GM19025 (cell line): ENCODE data around the gene OTULIN.

ENCODE experiments used
- ATAC-seq: cut with Tn5 transposase; IDR thresholded peaks from one replicate; pipeline ENCODE4 v1.9.1; 2021; ENCODE audit warnings: mild to moderate bottlenecking, low read depth, moderate library complexity; ENCODE audit not compliant: unreplicated experiment

OTULIN gene

GRCh38 chr5:14695152-14695551 is 30.6 kb downstream of the OTULIN start:
- no peak for ATAC-seq

- no peak for ATAC-seq
These were observed 31.5 kb downstream of the OTULIN start for GRCh38 chr5:14696057-14696456.

GRCh38 chr5:14696851-14697250 is 32.3 kb downstream of the OTULIN start:
- ATAC-seq = no peak

- ATAC-seq = no peak
These were observed 34.0 kb downstream of the OTULIN start for GRCh38 chr5:14698495-14698894.

GRCh38 chr5:14699159-14699558 is 34.6 kb downstream of the OTULIN start:
- ATAC-seq = no peak

- no peak for ATAC-seq
These were observed 35.4 kb downstream of the OTULIN start for GRCh38 chr5:14699807-14700400.

GRCh38 chr5:14700478-14701436 is 36.2 kb downstream of the OTULIN start:
- ATAC-seq = no peak

- no peak for ATAC-seq
These were observed 37.0 kb downstream of the OTULIN start for GRCh38 chr5:14701556-14701955.

- no peak for ATAC-seq
These were observed 37.8 kb downstream of the OTULIN start for GRCh38 chr5:14702238-14702839.

GRCh38 chr5:14705556-14705955 is 41.0 kb downstream of the OTULIN start:
- ATAC-seq = no peak

- no peak for ATAC-seq
These were observed 42.1 kb downstream of the OTULIN start for GRCh38 chr5:14706615-14707021.

GRCh38 chr5:14707811-14708390 is 43.4 kb downstream of the OTULIN start:
- ATAC-seq = no peak

- no peak for ATAC-seq
These were observed 44.0 kb downstream of the OTULIN start for GRCh38 chr5:14708551-14708950.

- no peak for ATAC-seq
These were observed 45.9 kb downstream of the OTULIN start for GRCh38 chr5:14710313-14710994.

- no peak for ATAC-seq
These were observed 47.6 kb downstream of the OTULIN start for GRCh38 chr5:14712131-14712530.

- ATAC-seq = no peak
These were observed 48.1 kb downstream of the OTULIN start for GRCh38 chr5:14712666-14713065.

- ATAC-seq = no peak
These were observed 49.2 kb downstream of the OTULIN start for GRCh38 chr5:14713476-14714390.

GRCh38 chr5:14714706-14715105 is 50.2 kb downstream of the OTULIN start:
- ATAC-seq = no peak

GRCh38 chr5:14715481-14715880 is 51.0 kb downstream of the OTULIN start:
- ATAC-seq = no peak
